GM13976 (cell line): ENCODE results near the gene SEPTIN1.
A peak's percentile ranks its signal among the peaks of the same experiment; 100 is the strongest.

Experiments
- DNase-seq: peaks from one replicate; pipeline ENCODE4 v3.0.0; 2012; ENCODE audit warnings: low spot score
- in situ Hi-C: fragments of 300-500 bp; cut with MboI; formaldehyde crosslinking; loops from one replicate; pipeline ENCODE4 v1.12.0; 2022; ENCODE audit warnings: low sequenced_read_pairs, mixed read lengths, inconsistent platforms; ENCODE audit not compliant: unreplicated experiment
- TF ChIP-seq, protein P1 (sequence below): IDR thresholded peaks from 2 replicates; pipeline ENCODE4 v1.5.1; 2012; ENCODE audit warnings: borderline replicate concordance, mild to moderate bottlenecking; ENCODE audit not compliant: insufficient read depth; ENCODE audit errors: extremely low read depth, missing control alignments, control extremely low read depth

Gene SEPTIN1

DNA sequence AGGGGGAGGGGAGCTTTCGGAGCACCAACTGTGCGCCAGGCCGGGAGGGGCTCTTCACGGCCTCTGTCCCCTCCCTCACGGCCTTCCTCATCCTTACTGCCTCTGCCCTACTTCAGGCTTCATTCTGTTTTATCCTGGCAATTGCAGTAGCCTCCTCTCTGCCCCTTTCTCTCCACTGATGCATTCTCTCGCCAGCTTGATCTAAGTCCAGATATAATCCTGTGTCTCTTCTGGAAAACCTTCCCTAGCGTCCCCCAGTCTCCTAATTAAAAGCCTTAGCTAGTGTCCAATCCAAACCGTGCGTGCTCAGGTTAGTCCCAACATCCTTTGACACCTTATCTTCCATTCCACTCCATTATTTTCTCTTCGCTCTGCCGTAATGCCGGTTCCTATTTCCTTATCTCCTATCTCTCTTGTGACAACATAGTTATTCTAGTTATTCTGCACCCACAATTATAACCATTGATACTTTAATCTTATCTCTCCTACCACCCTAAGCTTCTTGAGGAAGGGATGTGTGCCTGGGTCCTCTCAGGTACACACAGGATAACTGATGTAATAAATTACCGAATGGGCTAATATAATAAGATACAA lies 13.7 kb upstream of the SEPTIN1 start:
- TF ChIP-seq, protein P1, sequence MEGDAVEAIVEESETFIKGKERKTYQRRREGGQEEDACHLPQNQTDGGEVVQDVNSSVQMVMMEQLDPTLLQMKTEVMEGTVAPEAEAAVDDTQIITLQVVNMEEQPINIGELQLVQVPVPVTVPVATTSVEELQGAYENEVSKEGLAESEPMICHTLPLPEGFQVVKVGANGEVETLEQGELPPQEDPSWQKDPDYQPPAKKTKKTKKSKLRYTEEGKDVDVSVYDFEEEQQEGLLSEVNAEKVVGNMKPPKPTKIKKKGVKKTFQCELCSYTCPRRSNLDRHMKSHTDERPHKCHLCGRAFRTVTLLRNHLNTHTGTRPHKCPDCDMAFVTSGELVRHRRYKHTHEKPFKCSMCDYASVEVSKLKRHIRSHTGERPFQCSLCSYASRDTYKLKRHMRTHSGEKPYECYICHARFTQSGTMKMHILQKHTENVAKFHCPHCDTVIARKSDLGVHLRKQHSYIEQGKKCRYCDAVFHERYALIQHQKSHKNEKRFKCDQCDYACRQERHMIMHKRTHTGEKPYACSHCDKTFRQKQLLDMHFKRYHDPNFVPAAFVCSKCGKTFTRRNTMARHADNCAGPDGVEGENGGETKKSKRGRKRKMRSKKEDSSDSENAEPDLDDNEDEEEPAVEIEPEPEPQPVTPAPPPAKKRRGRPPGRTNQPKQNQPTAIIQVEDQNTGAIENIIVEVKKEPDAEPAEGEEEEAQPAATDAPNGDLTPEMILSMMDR, result no peak
- in situ Hi-C loops, result no loop called here
- no peak for DNase-seq

DNA sequence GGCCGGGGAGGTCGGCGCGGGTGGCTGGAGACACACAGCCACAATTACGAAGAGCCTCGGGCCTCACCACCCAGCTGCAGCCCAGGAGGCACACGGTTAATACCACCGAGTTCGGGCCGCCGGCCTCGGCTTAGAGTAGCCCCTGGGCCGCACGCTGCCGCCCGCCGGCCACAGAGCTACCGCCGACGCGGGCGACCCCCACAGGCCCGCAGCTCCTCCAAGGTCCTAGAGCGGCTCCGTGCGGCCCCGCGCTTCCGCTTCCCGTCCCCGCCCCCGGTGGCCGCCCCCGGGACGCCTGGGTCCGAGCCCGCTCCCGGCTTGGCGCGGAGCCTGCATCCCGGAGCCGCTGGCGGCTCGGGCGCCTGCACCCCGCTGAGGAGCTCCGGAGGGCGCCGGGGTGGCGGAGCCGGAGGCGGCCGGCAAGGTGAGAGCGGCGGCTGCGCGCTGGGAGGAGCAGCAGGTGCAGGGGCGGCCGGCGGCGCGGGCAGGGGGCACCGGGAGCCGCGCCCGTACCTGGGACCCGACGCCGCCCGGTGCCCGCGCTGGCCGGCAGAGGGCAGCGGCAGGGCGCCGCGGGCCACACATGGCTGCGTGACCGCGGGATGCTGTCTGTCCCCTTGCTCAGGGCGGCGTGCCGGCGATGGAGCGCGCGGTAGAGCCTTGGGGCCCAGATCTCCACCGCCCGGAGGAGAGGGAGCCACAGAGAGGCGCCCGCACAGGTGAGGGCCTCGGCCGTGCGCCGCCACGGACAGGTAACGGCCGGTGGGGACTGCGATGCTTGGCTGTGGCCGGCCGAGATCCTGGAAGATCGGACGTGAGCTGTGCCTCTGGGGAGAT lies 13.0 kb upstream of the SEPTIN1 start, which contains the start of gene ZNF48:
TSS of gene ZNF48 (plus strand) at position 266 of the 837 bp plus-strand sequence. CDS start at position 641, 375 bp downstream.
- peak; percentile 85 for DNase-seq
- TF ChIP-seq, protein P1, result peak; percentile 57
- in situ Hi-C loops, result no loop called here

DNA sequence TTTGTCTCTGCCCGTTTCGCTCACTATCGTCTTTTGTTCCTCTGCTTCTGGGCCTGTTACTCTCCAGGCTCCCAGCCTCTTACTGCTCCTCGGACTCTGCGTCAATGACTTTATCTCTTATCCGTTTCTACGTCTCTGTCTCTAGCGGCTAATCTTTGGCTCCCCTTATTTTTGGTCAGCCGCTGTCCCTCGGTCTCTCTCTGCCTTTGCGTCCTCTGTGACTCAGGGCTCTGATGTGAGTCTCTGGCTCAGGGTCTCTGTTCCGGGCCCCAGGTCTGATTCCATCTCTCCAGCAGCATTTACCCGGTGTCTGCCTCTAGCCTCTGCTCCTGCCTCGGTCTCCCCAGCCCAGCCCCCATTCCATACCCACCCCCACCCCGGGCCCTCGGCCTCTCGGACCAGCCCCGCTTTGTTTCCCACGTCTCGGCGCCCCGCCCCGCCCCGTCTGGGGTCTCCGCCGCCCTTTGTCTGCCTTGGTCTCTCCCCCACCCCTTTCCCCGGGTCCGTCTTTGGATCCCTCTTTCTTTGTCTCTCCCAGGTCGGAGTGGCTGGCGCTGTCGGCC lies 12.3 kb upstream of the SEPTIN1 start:
- DNase-seq, result no peak
- TF ChIP-seq, protein P1, result no peak
- in situ Hi-C loops, result no loop called here

DNA sequence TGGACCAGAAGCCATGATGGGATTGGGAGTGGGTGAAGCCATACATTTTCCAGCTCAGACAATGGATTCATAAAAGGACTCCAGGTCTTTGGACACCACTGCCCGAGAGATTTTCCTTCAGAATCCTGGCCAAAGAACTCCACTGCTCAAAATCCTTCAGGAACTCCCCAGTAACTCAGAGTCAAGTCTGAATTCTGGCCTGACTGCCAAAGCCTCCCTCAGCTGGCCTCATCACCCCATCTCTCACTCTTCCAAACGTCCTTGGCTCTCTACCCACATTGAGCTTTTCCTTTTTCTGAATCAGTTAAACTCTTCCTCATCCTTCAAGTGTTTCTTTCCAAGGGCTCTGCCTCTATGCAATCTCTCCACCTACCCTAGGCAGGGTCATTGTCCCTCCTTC lies 1.2 kb upstream of the SEPTIN1 start:
- TF ChIP-seq, protein P1, result no peak
- DNase-seq, result no peak
- in situ Hi-C loops, result no loop called here

DNA sequence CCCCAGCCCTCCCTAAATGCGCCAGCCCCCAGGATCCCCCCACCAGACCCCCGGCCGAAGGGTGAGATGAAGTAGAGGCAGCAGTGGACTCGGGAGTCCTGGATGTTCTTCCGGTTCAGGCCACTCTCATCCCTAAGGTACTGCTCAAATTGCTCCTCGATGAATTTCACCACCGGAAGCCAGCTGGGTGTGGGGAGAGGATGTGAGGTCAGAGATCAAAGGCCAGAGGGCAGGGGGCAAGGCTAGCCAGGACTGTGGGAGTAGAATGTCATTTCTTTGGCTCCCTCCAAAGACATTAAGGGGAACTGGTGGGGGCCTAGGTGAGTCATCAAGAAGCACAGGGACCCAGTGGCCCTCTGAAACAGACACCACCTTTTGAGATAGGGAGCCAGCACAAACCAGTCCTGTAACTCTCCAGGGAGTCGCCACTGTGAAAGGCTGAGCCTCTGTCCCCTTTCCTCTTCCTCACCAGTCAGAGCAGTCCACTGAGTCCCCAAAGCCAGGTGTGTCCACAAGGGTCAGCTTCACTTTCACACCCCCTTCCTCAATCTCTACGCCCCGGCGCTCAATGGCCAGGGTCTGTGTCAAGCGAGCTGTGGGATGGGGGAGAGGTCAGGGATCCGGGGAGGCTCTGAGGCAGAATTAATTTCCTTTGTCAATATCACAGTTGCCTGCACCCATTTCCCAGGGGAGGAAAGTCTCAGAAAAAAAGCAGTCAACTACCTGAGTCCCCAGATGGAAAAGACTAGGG lies 895 bp downstream of the SEPTIN1 start:
- in situ Hi-C loops, result no loop called here
- DNase-seq, result no peak
- TF ChIP-seq, protein P1, result no peak

DNA sequence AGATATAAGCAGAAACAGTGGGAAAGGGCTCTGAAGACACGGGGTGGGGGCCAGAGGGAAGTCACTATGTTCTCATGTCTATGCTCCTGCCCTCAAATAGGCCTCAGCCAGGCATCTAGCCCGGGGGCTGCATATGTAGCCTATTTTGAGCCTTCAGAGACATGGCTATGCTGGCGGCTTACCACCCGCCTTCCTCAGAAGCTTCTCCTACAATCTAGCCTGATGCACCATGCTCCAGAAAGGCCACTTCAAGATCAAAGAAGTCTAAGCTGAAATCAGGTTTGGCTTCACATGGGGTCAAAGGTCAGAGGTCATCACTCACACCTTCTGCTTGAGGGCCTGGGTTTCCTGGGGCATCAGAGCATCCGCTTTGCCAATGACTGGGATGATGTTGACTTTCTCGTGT lies 1.6 kb downstream of the SEPTIN1 start:
- TF ChIP-seq, protein P1, result no peak
- in situ Hi-C loops, result no loop called here
- DNase-seq, result no peak
